Activated CD8-positive, alpha-beta memory T cell treated with anti-CD3 and anti-CD28 coated beads for 24 hours (primary cell): ENCODE measurements around the gene NCOA7.
"Not testable (repeated sequence)": the region's sequence is repeated elsewhere in the genome, so short reads cannot be mapped to it uniquely, and the experiment has no call there.

Experiments
- DNase-seq: peaks from one replicate; pipeline ENCODE4 v3.0.0-alpha.2; 2020

Gene NCOA7

GRCh38 chr6:125843593-125843992 is 52.8 kb downstream of the NCOA7 start:
- DNase-seq: no peak

DNA sequence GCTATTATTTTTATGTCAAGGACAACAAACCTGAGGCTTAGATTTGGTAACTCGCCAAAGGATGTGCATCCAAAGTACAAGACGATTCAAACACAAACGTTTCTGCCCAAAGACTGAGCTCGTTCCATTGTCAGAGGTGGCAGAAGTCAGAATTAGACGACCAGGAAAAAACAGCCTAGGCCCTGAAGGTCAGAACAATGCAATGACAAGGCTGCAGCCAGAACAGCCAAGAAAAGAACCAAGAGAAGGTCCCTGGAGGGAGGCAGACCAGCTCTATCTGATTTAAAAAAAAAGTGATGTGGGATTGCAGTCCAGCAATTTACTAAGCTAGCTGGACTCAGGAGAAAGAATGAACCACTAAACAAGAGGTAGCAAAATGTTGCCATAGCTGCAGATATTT is 54.2 kb downstream of the NCOA7 start:
- DNase-seq: no peak

GRCh38 chr6:125846292-125847024 is 55.7 kb downstream of the NCOA7 start:
- no peak for DNase-seq

DNA sequence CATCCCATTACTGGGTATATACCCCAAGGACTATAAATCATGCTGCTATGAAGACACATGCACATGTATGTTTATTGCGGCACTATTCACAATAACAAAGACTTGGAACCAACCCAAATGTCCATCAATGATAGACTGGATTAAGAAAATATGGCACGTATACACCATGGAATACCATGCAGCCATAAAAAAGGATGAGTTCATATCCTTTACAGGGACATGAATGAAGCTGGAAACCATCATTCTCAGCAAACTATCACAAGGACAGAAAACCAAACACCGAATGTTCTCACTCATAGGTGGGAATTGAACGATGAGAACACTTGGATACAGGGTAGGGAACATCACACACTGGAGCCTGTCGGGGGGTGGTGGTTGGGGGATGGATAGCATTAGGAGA is 57.5 kb downstream of the NCOA7 start:
- DNase-seq: not testable (repeated sequence)

DNA sequence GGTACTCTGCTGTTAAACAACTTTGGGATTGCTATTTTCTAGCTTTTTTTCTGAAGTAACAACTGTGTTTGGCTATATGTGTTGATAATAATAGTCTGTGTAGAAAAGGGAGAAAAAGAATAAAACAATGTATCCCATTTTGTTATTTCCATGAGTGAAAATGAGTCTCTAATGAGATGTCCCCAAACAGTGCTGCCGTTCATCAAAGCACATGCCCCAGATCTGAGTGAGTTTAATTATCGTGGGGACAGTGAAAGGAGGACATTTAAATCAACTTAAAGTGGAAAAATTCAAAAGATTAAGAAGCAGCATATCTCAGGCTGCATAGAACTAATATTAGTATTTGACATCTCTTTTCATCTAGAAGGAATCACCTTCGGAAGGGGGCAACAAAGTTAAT is 59.6 kb downstream of the NCOA7 start:
- DNase-seq: no peak

GRCh38 chr6:125852587-125852986 is 61.8 kb downstream of the NCOA7 start:
- no peak for DNase-seq

- no peak for DNase-seq
Measured at GRCh38 chr6:125853168-125853567, 62.4 kb downstream of the NCOA7 start.

GRCh38 chr6:125853756-125854155 is 63.0 kb downstream of the NCOA7 start:
- DNase-seq: no peak

- DNase-seq: no peak
Measured at GRCh38 chr6:125854355-125854754, 63.6 kb downstream of the NCOA7 start.

DNA sequence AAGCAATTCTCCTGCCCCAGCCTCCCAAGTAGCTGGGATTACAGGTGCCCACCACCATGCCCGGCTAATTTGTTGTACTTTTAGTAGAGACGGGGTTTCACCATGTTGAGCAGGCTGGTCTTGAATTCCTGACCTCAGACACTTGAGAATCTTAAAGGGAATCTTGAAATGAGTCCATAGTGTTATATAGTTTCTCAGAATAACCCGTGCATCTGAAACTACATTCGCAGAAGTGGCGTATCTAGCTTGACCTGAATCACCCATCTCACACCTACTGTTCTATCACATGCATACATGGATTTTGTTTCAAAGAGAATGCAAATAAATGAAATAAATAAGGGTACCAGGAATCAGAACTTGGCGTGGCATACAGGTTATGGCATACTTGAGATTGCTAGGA is 65.0 kb downstream of the NCOA7 start:
- DNase-seq: no peak

GRCh38 chr6:125857846-125858245 is 67.1 kb downstream of the NCOA7 start:
- DNase-seq: no peak

DNA sequence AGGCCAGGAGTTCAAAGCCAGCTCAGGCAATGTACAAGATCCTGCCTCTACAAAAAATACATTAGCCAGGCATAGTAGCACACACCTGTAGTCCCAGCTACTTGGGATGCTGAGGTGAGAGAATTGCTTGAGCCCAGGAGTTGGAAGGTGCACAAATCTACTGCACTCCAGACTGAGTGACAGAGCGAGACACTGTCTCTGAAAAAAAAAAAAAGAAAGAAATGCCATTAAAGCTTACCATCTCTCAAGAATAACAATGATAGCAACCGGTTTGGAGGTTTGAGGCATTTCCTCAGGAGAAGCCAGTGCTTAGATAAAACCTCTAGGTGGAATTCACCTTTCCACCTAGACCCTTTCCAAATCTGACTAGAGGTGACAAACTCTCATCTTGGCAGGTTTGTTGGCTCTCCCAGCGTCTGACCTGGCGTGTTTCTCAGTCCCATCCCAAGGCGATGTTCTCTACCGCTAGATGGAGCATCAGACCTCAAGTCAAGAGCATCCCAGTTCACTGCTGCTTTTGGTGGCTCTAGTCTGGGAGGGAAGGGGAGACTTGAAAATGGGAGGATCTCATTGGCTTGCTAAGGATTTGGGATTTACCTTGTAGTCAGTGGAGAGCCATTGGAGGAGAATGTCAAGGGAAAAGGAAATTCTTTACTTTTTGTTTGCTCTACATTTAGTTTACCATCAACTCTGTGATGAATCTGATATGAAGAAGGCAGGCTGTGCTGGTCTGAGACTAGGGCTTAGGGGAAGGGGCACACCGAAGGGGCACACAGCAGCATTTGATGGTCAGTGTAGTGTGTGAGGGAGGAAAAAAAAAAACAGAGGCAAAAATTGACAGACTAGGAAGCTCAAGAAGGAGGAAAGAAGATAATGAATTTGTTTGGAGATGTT is 67.9 kb downstream of the NCOA7 start:
- DNase-seq: no peak

GRCh38 chr6:125859727-125860126 is 69.0 kb downstream of the NCOA7 start:
- DNase-seq: no peak

GRCh38 chr6:125863023-125863422 is 72.3 kb downstream of the NCOA7 start:
- DNase-seq: no peak

- no peak for DNase-seq
Measured at GRCh38 chr6:125865015-125865414, 74.3 kb downstream of the NCOA7 start.

GRCh38 chr6:125866433-125866832 is 75.7 kb downstream of the NCOA7 start:
- no peak for DNase-seq

DNA sequence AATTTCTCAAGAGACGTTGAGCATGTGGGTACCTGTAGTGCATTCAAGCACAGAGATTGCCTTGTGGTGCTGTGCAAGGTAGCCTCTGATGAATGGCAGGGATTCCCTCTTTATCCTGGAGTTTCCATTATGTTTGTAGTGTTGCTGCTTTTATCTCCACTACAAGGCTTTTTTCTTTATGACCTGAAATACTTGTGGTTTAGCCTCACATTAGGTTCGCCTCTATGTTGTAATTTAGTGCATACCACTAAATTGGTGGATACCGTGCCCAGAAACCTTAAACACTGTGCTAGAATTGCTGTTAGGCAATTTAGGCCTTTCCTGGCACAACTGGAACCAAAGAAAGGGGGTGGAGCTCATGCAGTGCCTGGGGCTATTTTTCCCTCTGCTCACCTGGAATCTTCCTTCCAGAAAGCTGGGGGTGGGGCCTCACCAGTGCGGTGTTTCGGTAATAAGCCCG is 76.8 kb downstream of the NCOA7 start:
- DNase-seq: no peak

DNA sequence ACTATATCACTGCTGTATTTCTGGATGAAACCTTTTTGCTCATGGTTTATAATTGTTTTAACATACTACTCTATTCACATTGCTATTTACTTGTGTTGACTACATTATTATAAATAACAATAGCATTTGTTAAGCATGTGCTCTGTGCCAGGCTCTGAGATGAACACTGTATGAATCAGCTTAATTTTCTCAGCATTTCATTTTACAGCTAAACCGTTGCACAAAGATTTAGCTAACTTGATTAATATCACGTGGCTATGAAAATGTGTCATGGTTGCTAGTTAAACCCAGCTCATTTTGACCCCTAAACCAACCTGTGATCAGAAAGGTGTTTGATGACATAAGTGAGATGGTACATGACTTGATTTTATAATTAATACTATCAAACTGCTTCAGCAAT is 77.5 kb downstream of the NCOA7 start:
- no peak for DNase-seq

DNA sequence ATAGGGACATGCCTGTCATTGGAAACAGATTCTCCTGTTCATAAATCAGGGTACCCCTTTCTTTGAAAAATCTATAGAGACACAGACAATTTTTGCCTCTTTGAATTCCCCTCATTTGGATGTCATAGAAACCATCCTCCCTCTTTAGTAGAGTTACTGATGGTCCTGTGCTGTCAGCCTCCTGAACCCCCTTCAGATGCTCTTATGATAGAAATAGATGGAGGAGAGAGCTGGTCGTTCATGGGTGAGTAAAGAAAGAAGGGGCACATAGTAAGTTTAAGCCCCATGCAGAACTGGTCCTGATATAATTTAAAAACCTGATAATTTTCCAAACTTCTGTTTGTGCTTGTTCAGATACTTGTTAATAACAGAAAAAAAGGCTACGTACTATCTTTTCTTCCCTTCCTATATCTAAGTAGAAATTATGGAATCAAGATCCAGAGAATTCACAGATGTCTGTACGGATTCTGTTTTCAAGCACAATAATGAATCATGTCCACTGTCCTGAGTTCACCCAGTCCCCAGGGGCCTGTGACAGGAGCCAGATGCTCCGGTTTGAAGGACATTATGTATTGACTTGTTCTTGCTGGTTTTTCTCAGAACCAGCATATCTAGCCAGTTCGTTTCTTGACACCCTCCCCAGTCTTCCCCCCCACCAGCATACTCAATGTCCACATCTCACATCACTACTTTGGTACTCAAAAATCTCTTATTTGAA is 78.1 kb downstream of the NCOA7 start:
- no peak for DNase-seq

- DNase-seq: no peak
Measured at GRCh38 chr6:125869427-125869826, 78.7 kb downstream of the NCOA7 start.

- DNase-seq: no peak
Measured at GRCh38 chr6:125871365-125871764, 80.6 kb downstream of the NCOA7 start.

GRCh38 chr6:125872259-125872921 is 81.6 kb downstream of the NCOA7 start:
- DNase-seq: no peak

GRCh38 chr6:125882243-125882642 is 91.5 kb downstream of the NCOA7 start:
- DNase-seq: no peak
